ENCODE measurements around the gene GABRD.
"Not testable (repeated sequence)": the region's sequence is repeated elsewhere in the genome, so short reads cannot be mapped to it uniquely, and the experiment has no call there.

GABRD gene

GRCh38 chr1:1981142-1981500 is 38.0 kb upstream of the GABRD start:
- no peak for TF ChIP-seq ARNTL (CRISPR knock-in tag; IDR thresholded peaks at IDR 0.05; ENCODE audit: borderline replicate concordance, low read depth)
- no peak for TF ChIP-seq BACH2 (CRISPR knock-in tag; IDR thresholded peaks at IDR 0.05; ENCODE audit: borderline replicate concordance)
- TF ChIP-seq ZFP30 (CRISPR knock-in tag; IDR thresholded peaks at IDR 0.05) = no peak
- TF ChIP-seq TCF4 (CRISPR knock-in tag; IDR thresholded peaks at IDR 0.05; ENCODE audit: borderline replicate concordance) = no peak
- TF ChIP-seq, protein P1, sequence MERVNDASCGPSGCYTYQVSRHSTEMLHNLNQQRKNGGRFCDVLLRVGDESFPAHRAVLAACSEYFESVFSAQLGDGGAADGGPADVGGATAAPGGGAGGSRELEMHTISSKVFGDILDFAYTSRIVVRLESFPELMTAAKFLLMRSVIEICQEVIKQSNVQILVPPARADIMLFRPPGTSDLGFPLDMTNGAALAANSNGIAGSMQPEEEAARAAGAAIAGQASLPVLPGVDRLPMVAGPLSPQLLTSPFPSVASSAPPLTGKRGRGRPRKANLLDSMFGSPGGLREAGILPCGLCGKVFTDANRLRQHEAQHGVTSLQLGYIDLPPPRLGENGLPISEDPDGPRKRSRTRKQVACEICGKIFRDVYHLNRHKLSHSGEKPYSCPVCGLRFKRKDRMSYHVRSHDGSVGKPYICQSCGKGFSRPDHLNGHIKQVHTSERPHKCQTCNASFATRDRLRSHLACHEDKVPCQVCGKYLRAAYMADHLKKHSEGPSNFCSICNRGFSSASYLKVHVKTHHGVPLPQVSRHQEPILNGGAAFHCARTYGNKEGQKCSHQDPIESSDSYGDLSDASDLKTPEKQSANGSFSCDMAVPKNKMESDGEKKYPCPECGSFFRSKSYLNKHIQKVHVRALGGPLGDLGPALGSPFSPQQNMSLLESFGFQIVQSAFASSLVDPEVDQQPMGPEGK (CRISPR knock-in tag; IDR thresholded peaks at IDR 0.05; ENCODE audit: borderline replicate concordance) = no peak
- TF ChIP-seq CREB5 (CRISPR knock-in tag; IDR thresholded peaks at IDR 0.05; ENCODE audit: low read depth) = no peak
- TF ChIP-seq SNAI2 (CRISPR knock-in tag; IDR thresholded peaks at IDR 0.05) = no peak
- no peak for TF ChIP-seq ZNF565 (CRISPR knock-in tag; conservative IDR thresholded peaks at IDR 0.05; ENCODE audit: low read depth)
- no peak for TF ChIP-seq OSR1 (CRISPR knock-in tag; IDR thresholded peaks at IDR 0.05)
- no peak for TF ChIP-seq ZNF70 (CRISPR knock-in tag; IDR thresholded peaks at IDR 0.05)
- TF ChIP-seq POU6F1 (CRISPR knock-in tag; IDR thresholded peaks at IDR 0.05; ENCODE audit: borderline replicate concordance, low read depth) = no peak
- TF ChIP-seq PPARA (CRISPR knock-in tag; IDR thresholded peaks at IDR 0.05; ENCODE audit: borderline replicate concordance) = no peak
- TF ChIP-seq ZC3H10 (CRISPR knock-in tag; IDR thresholded peaks at IDR 0.05) = no peak
- TF ChIP-seq ISL1 (CRISPR knock-in tag; IDR thresholded peaks at IDR 0.05) = no peak
- TF ChIP-seq CSRNP3 (CRISPR knock-in tag; IDR thresholded peaks at IDR 0.05) = no peak
- no peak for TF ChIP-seq ZNF8 (CRISPR knock-in tag; IDR thresholded peaks at IDR 0.05)
- no peak for ATAC-seq

DNA sequence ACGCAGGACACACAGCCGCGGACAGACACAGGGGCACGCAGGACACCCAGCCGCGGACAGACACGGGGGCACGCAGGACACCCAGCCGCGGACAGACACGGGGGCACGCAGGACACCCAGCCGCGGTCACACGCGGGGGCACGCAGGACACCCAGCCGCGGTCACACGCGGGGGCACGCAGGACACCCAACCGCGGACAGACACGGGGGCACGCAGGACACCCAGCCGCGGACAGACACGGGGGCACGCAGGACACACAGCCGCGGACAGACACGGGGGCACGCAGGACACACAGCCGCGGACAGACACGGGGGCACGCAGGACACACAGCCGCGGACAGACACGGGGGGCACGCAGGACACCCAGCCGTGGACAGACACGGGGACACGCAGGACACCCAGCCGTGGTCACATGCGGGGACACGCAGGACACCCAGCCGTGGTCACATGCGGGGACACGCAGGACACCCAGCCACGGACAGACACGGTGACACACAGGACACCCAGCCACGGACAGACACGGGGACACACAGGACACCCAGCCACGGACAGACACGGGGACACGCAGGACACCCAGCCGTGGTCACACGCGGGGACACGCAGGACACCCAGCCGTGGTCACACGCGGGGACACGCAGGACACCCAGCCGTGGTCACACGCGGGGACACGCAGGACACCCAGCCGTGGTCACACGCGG is 37.4 kb upstream of the GABRD start:
- not testable (repeated sequence) for ATAC-seq

DNA sequence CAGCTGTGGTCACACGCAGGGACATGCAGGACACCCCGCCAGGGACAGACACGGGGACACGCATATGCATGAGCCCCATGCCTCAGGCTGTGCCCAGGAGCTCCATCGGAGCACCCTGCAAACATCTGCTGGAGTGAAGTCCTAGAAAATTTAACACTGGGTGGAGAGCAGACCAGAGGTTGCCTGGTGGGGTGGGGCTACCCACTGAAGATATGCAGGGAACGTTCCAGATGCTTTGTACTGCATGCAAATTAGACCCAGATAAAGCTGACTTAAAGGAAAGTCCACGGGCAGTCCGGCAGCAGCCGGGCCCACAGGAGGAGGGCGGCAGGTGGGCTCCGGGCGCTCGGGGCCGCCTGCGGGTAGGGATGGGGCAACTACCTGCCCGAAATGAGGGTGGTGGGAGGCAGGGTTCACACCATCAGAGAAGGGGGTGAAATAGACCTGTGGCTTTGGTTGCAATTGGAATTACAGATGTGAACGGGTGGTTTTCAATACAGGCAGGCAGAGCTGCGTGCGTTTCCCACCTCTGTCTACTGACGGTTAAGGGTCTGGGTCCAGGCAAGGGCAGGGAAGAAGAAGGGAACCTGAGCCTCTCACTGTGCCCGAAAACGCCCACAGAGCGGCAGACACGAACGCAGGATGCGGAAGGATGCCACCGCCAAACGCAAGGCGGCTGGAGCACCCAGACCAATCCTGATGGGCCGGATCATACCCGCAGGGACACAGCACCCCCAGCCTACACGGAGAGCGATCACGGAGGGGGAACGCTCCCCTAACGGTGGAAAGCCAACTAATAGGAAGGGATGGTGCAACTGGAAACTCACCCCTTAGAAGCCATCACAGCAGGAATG is 36.5 kb upstream of the GABRD start:
- peak; percentile 73 for ATAC-seq
- TF ChIP-seq TOX (CRISPR knock-in tag; IDR thresholded peaks at IDR 0.05; ENCODE audit: borderline replicate concordance) = no peak
- no peak for TF ChIP-seq ZNF70 (CRISPR knock-in tag; IDR thresholded peaks at IDR 0.05)
- no peak for TF ChIP-seq RARB (CRISPR knock-in tag; IDR thresholded peaks at IDR 0.05)
- no peak for TF ChIP-seq SNAI2 (CRISPR knock-in tag; IDR thresholded peaks at IDR 0.05)
- TF ChIP-seq ZFP3 (CRISPR knock-in tag; IDR thresholded peaks at IDR 0.05) = no peak
- no peak for TF ChIP-seq BACH2 (CRISPR knock-in tag; IDR thresholded peaks at IDR 0.05; ENCODE audit: borderline replicate concordance)

DNA sequence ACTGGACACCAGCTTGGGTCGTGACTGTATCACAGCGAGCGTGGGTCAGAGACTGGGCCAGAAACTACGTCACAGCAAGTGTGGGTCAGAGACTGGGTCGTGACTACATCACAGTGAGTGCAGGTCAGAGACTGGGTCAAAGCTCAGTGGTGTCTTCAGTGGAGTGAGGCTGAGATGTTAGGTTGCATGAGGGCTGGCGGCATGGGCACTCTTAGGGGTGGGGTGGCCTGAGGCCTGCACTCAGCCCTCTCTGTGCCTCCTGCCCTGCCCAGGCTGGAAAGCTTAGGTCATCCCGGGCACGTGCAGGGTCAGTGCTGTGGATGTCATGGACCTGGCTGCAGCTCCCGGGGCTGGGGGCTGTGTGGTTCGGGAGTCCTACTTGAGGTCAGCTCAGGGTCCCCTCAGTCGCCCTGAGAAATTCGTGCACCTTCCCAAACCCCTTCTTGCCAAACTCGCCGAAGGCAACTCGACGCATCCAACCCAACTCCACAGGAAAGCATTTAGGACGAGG is 34.5 kb upstream of the GABRD start:
- no peak; the same call in 2 of the 3 replicates for ATAC-seq
- TF ChIP-seq PPARA (CRISPR knock-in tag; IDR thresholded peaks at IDR 0.05; ENCODE audit: borderline replicate concordance) (no peak), TCF4 (CRISPR knock-in tag; IDR thresholded peaks at IDR 0.05; ENCODE audit: borderline replicate concordance) (no peak), ZC3H10 (CRISPR knock-in tag; IDR thresholded peaks at IDR 0.05) (no peak), ZNF565 (CRISPR knock-in tag; conservative IDR thresholded peaks at IDR 0.05; ENCODE audit: low read depth) (no peak), TSHZ2 (CRISPR knock-in tag; IDR thresholded peaks at IDR 0.05) (no peak), RARB (CRISPR knock-in tag; IDR thresholded peaks at IDR 0.05) (no peak), ZFP30 (CRISPR knock-in tag; IDR thresholded peaks at IDR 0.05) (no peak), SNAI2 (CRISPR knock-in tag; IDR thresholded peaks at IDR 0.05) (no peak), BACH2 (CRISPR knock-in tag; IDR thresholded peaks at IDR 0.05; ENCODE audit: borderline replicate concordance) (no peak), ISL1 (CRISPR knock-in tag; IDR thresholded peaks at IDR 0.05) (no peak), ZNF70 (CRISPR knock-in tag; IDR thresholded peaks at IDR 0.05) (no peak)
- TF ChIP-seq, protein P1 (CRISPR knock-in tag; IDR thresholded peaks at IDR 0.05; ENCODE audit: borderline replicate concordance) = no peak
